Pons (tissue), 1 donor: ENCODE data around the gene PLEKHG3.

ENCODE experiments used
- DNase-seq: peaks from one replicate; pipeline ENCODE4 v3.0.0-alpha.2; 2016; ENCODE audit warnings: low spot score

PLEKHG3 gene

GRCh38 chr14:64784006-64784405 is 79.8 kb downstream of the PLEKHG3 start:
- no peak for DNase-seq

- DNase-seq, result no peak
Observed at GRCh38 chr14:64786296-64787149, 82.3 kb downstream of the PLEKHG3 start.

GRCh38 chr14:64787619-64788018 is 83.4 kb downstream of the PLEKHG3 start:
- no peak for DNase-seq

GRCh38 chr14:64788706-64789105 is 84.5 kb downstream of the PLEKHG3 start:
- no peak for DNase-seq

- no peak for DNase-seq
Observed at GRCh38 chr14:64789696-64790095, 85.5 kb downstream of the PLEKHG3 start.

- no peak for DNase-seq
Observed at GRCh38 chr14:64790478-64790877, 86.3 kb downstream of the PLEKHG3 start.

GRCh38 chr14:64792231-64792630 is 88.0 kb downstream of the PLEKHG3 start:
- DNase-seq, result no peak

GRCh38 chr14:64792871-64793560 is 88.8 kb downstream of the PLEKHG3 start:
- no peak for DNase-seq

GRCh38 chr14:64795211-64795610 is 91.0 kb downstream of the PLEKHG3 start:
- DNase-seq, result no peak

GRCh38 chr14:64795921-64796320 is 91.7 kb downstream of the PLEKHG3 start:
- no peak for DNase-seq

GRCh38 chr14:64796369-64796768 is 92.1 kb downstream of the PLEKHG3 start:
- no peak for DNase-seq

- no peak for DNase-seq
Observed at GRCh38 chr14:64799555-64799954, 95.3 kb downstream of the PLEKHG3 start.
